ENCODE measurements around the gene GPR107.

GPR107 gene

DNA sequence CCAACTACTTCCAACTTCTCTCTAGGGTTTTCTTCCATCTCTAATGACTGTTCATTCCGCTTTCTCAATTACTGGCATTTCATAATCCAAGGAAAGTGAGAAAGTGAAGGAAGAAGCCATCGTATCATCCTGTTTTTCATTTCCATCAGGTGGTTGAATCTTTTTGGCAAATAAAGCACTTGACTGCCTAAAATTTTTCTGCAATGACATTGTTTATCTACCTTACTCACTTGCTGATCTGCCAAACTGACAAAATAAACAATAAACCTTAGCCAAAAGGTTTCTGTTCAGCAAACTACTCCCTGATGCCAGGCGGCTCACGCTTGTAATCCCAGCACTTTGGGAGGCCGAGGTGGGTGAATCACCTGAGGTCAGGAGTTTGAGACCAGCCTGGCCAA lies 29.1 kb upstream of the GPR107 start:
- TF ChIP-seq TCF4 (CRISPR knock-in tag; IDR thresholded peaks at IDR 0.05; ENCODE audit: borderline replicate concordance), result no peak
- no peak for TF ChIP-seq OSR1 (CRISPR knock-in tag; IDR thresholded peaks at IDR 0.05)
- TF ChIP-seq ZC3H10 (CRISPR knock-in tag; IDR thresholded peaks at IDR 0.05), result no peak
- no peak for TF ChIP-seq POU6F1 (CRISPR knock-in tag; IDR thresholded peaks at IDR 0.05; ENCODE audit: borderline replicate concordance, low read depth)
- no peak for TF ChIP-seq ZNF70 (CRISPR knock-in tag; IDR thresholded peaks at IDR 0.05)
- no peak for TF ChIP-seq TOX (CRISPR knock-in tag; IDR thresholded peaks at IDR 0.05; ENCODE audit: borderline replicate concordance)
- no peak for TF ChIP-seq PATZ1 (CRISPR knock-in tag; IDR thresholded peaks at IDR 0.05; ENCODE audit: borderline replicate concordance)
- TF ChIP-seq BACH2 (CRISPR knock-in tag; IDR thresholded peaks at IDR 0.05; ENCODE audit: borderline replicate concordance), result no peak
- no peak for TF ChIP-seq ZFP30 (CRISPR knock-in tag; IDR thresholded peaks at IDR 0.05)
- no peak for TF ChIP-seq ARNTL (CRISPR knock-in tag; IDR thresholded peaks at IDR 0.05; ENCODE audit: borderline replicate concordance, low read depth)
- TF ChIP-seq CSDC2 (CRISPR knock-in tag; IDR thresholded peaks at IDR 0.05), result no peak
- no peak for TF ChIP-seq CREB5 (CRISPR knock-in tag; IDR thresholded peaks at IDR 0.05; ENCODE audit: low read depth)
- no peak for TF ChIP-seq SNAI2 (CRISPR knock-in tag; IDR thresholded peaks at IDR 0.05)
- TF ChIP-seq ZNF8 (CRISPR knock-in tag; IDR thresholded peaks at IDR 0.05), result no peak
- no peak for TF ChIP-seq ESRRG (CRISPR knock-in tag; IDR thresholded peaks at IDR 0.05)
- no peak for ATAC-seq

GRCh38 chr9:130026583-130027340 lies 26.9 kb upstream of the GPR107 start:
- no peak for TF ChIP-seq POU6F1 (CRISPR knock-in tag; IDR thresholded peaks at IDR 0.05; ENCODE audit: borderline replicate concordance, low read depth)
- TF ChIP-seq ZFP30 (CRISPR knock-in tag; IDR thresholded peaks at IDR 0.05), result no peak
- TF ChIP-seq ISL1 (CRISPR knock-in tag; IDR thresholded peaks at IDR 0.05), result no peak
- TF ChIP-seq ARNTL (CRISPR knock-in tag; IDR thresholded peaks at IDR 0.05; ENCODE audit: borderline replicate concordance, low read depth), result no peak
- no peak for TF ChIP-seq CSRNP3 (CRISPR knock-in tag; IDR thresholded peaks at IDR 0.05)
- TF ChIP-seq OSR1 (CRISPR knock-in tag; IDR thresholded peaks at IDR 0.05), result no peak
- TF ChIP-seq GLIS3 (CRISPR knock-in tag; IDR thresholded peaks at IDR 0.05), result no peak
- no peak for TF ChIP-seq ZC3H10 (CRISPR knock-in tag; IDR thresholded peaks at IDR 0.05)
- no peak for TF ChIP-seq CREB5 (CRISPR knock-in tag; IDR thresholded peaks at IDR 0.05; ENCODE audit: low read depth)
- TF ChIP-seq PPARA (CRISPR knock-in tag; IDR thresholded peaks at IDR 0.05; ENCODE audit: borderline replicate concordance), result no peak
- no peak for TF ChIP-seq BACH2 (CRISPR knock-in tag; IDR thresholded peaks at IDR 0.05; ENCODE audit: borderline replicate concordance)
- no peak for ATAC-seq
